ENCODE measurements around the gene BEND7.

DNA sequence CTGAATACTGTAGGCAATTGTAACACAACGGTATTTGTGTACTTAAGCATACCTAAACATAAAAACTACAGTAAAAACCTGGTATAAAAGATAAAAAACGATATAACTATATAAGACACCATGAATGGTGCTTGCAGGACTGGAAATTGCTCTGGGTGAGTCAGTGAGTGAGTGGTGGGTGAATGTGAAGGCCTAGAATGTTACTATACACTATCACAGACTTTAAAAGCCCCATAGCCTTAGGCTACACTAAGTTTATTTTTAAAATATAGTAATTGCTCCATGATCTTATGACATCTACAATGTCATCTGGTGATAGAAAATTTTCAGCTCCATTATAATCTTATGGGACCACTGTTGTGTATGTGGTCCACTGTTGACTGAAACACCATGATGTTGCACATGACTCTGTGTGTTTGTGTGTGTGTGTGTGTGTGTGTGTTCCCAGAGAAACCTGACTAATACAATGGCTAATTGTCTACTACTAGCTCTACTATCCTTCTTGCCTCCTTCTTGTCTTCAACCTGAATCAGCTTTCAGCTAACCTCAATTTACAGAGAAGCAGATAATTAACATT lies 30.4 kb upstream of the BEND7 start:
- TF ChIP-seq, protein P1, sequence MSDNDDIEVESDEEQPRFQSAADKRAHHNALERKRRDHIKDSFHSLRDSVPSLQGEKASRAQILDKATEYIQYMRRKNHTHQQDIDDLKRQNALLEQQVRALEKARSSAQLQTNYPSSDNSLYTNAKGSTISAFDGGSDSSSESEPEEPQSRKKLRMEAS (CRISPR knock-in tag; IDR thresholded peaks at IDR 0.05) = no peak
- TF ChIP-seq, protein P2, sequence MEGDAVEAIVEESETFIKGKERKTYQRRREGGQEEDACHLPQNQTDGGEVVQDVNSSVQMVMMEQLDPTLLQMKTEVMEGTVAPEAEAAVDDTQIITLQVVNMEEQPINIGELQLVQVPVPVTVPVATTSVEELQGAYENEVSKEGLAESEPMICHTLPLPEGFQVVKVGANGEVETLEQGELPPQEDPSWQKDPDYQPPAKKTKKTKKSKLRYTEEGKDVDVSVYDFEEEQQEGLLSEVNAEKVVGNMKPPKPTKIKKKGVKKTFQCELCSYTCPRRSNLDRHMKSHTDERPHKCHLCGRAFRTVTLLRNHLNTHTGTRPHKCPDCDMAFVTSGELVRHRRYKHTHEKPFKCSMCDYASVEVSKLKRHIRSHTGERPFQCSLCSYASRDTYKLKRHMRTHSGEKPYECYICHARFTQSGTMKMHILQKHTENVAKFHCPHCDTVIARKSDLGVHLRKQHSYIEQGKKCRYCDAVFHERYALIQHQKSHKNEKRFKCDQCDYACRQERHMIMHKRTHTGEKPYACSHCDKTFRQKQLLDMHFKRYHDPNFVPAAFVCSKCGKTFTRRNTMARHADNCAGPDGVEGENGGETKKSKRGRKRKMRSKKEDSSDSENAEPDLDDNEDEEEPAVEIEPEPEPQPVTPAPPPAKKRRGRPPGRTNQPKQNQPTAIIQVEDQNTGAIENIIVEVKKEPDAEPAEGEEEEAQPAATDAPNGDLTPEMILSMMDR (IDR thresholded peaks at IDR 0.05) = no peak
- TF ChIP-seq CREB1 (CRISPR knock-in tag; IDR thresholded peaks at IDR 0.05) = no peak
- TF ChIP-seq, protein P3, sequence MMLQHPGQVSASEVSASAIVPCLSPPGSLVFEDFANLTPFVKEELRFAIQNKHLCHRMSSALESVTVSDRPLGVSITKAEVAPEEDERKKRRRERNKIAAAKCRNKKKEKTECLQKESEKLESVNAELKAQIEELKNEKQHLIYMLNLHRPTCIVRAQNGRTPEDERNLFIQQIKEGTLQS (CRISPR knock-in tag; conservative IDR thresholded peaks at IDR 0.05) = no peak
- no peak for TF ChIP-seq NR2C2 (CRISPR knock-in tag; IDR thresholded peaks at IDR 0.05)
- no peak for TF ChIP-seq ZNF121 (CRISPR knock-in tag; IDR thresholded peaks at IDR 0.05)
- no peak for TF ChIP-seq SMAD3 (CRISPR knock-in tag; IDR thresholded peaks at IDR 0.05; ENCODE audit: borderline replicate concordance)
- no peak for TF ChIP-seq ZNF396 (CRISPR knock-in tag; IDR thresholded peaks at IDR 0.05; ENCODE audit: borderline replicate concordance)
- no peak for TF ChIP-seq CREM (CRISPR knock-in tag; IDR thresholded peaks at IDR 0.05)

Data from WTC11 (cell line).